ENCODE measurements around the gene CDKAL1. TPM values are rescaled to one million over a fixed set of nuclear protein-coding genes. Genes with fewer than 3 reads are reported as not detected.

Gene CDKAL1
- total RNA-seq, 1 donor from 2014 or later, result 12.2 TPM

GRCh38 chr6:20835315-20836010, 301.2 kb downstream of the CDKAL1 start:
- H3K4me3 ChIP-seq (ENCODE audit: low read depth, low read length), result no peak overlapping the region
- TF ChIP-seq, protein P1, sequence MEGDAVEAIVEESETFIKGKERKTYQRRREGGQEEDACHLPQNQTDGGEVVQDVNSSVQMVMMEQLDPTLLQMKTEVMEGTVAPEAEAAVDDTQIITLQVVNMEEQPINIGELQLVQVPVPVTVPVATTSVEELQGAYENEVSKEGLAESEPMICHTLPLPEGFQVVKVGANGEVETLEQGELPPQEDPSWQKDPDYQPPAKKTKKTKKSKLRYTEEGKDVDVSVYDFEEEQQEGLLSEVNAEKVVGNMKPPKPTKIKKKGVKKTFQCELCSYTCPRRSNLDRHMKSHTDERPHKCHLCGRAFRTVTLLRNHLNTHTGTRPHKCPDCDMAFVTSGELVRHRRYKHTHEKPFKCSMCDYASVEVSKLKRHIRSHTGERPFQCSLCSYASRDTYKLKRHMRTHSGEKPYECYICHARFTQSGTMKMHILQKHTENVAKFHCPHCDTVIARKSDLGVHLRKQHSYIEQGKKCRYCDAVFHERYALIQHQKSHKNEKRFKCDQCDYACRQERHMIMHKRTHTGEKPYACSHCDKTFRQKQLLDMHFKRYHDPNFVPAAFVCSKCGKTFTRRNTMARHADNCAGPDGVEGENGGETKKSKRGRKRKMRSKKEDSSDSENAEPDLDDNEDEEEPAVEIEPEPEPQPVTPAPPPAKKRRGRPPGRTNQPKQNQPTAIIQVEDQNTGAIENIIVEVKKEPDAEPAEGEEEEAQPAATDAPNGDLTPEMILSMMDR (conservative IDR thresholded peaks at IDR 0.05; ENCODE audit: low read depth, low read length), result no peak
- no peak for DNase-seq (ENCODE audit: low read depth)

- TF ChIP-seq, protein P1 (conservative IDR thresholded peaks at IDR 0.05; ENCODE audit: low read depth, low read length), result no peak
- no peak for DNase-seq (ENCODE audit: low read depth)
- H3K4me3 ChIP-seq (ENCODE audit: low read depth, low read length), result no peak overlapping the region
These were observed 302.9 kb downstream of the CDKAL1 start for GRCh38 chr6:20837189-20837588.

GRCh38 chr6:20838113-20838512, 303.9 kb downstream of the CDKAL1 start:
- DNase-seq (ENCODE audit: low read depth), result no peak
- TF ChIP-seq, protein P1 (conservative IDR thresholded peaks at IDR 0.05; ENCODE audit: low read depth, low read length), result no peak
- no peak overlapping the region for H3K4me3 ChIP-seq (ENCODE audit: low read depth, low read length)

- no peak for DNase-seq (ENCODE audit: low read depth)
- H3K4me3 ChIP-seq (ENCODE audit: low read depth, low read length), result no peak overlapping the region
- TF ChIP-seq, protein P1 (conservative IDR thresholded peaks at IDR 0.05; ENCODE audit: low read depth, low read length), result peak; percentile 44
These were observed 305.4 kb downstream of the CDKAL1 start for GRCh38 chr6:20839630-20840029.

DNA sequence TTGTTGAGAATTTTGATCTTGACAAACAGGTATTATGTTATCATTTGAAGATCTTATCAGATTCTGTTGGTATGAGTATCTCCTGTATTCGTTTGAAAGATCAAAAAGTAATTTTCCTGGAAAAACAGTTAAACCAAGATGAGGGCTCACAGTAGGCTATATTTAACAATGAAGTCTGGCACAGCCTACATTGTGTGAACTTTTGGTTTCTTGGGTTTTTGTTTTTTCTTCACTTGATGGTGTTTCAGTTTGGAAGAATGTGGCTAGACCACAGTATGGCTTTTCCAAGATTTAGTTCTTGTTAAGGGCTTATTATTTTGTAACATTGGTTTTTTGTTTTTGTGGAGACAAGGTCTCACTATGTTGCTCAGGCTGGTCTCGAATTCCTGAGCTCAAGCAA, 306.4 kb downstream of the CDKAL1 start:
- TF ChIP-seq, protein P1 (conservative IDR thresholded peaks at IDR 0.05; ENCODE audit: low read depth, low read length), result no peak
- no peak overlapping the region for H3K4me3 ChIP-seq (ENCODE audit: low read depth, low read length)
- no peak for DNase-seq (ENCODE audit: low read depth)

GRCh38 chr6:20841806-20842205, 307.5 kb downstream of the CDKAL1 start:
- no peak for DNase-seq (ENCODE audit: low read depth)
- H3K4me3 ChIP-seq (ENCODE audit: low read depth, low read length), result no peak overlapping the region
- TF ChIP-seq, protein P1 (conservative IDR thresholded peaks at IDR 0.05; ENCODE audit: low read depth, low read length), result no peak

- TF ChIP-seq, protein P1 (conservative IDR thresholded peaks at IDR 0.05; ENCODE audit: low read depth, low read length), result no peak
- no peak for DNase-seq (ENCODE audit: low read depth)
- no peak overlapping the region for H3K4me3 ChIP-seq (ENCODE audit: low read depth, low read length)
These were observed 311.3 kb downstream of the CDKAL1 start for GRCh38 chr6:20845592-20845991.

Measured in epithelial cell of proximal tubule (primary cell).